Liver (tissue), 9 donors: ENCODE results near the gene SIRT7. TPM values are rescaled to one million over a fixed set of nuclear protein-coding genes. Genes with fewer than 3 reads are reported as not detected.

Experiments
- DNase-seq: peaks from one replicate; pipeline ENCODE4 v3.0.0-alpha.2; 2017; ENCODE audit warnings: low spot score
- H3K27ac ChIP-seq, 2 donors: one replicate each; pipeline ENCODE4 v1.7.0; 2013; ENCODE audit warnings: inconsistent platforms in 2 of 2, low read length in 2 of 2, control low read depth in 1 of 2, low read depth in 1 of 2, mild to moderate bottlenecking in 1 of 2
- H3K27me3 ChIP-seq, 4 donors: one replicate each; pipeline versions ENCODE4 v1.6.1 to v1.7.0; 2013; ENCODE audit warnings: low read length in 3 of 4, inconsistent platforms in 1 of 4, mild to moderate bottlenecking in 1 of 4, moderate library complexity in 1 of 4; ENCODE audit not compliant: control insufficient read depth in 4 of 4, insufficient read depth in 4 of 4
- H3K36me3 ChIP-seq, 4 donors: one replicate each; pipeline versions ENCODE4 v1.6.1 to v1.7.0; 2013; ENCODE audit warnings: low read length in 3 of 4, mild to moderate bottlenecking in 3 of 4, low read depth in 1 of 4, moderate library complexity in 1 of 4; ENCODE audit not compliant: control insufficient read depth in 4 of 4, insufficient read depth in 3 of 4
- H3K4me1 ChIP-seq, 4 donors: one replicate each; pipeline versions ENCODE4 v1.6.1 to v1.7.0; 2013; ENCODE audit warnings: low read length in 3 of 4, mild to moderate bottlenecking in 3 of 4, moderate library complexity in 1 of 4; ENCODE audit not compliant: control insufficient read depth in 4 of 4, insufficient read depth in 4 of 4
- H3K4me3 ChIP-seq, 3 donors: one replicate each; pipeline versions ENCODE4 v1.6.1 to v1.7.0; 2013; ENCODE audit warnings: low read length in 3 of 3, control low read depth in 1 of 3, low read depth in 1 of 3, mild to moderate bottlenecking in 1 of 3
- H3K9ac ChIP-seq, 2 donors: one replicate each; pipeline ENCODE4 v1.7.0; 2013; ENCODE audit warnings: low read length in 2 of 2, mild to moderate bottlenecking in 2 of 2, moderate library complexity in 2 of 2, control low read depth in 1 of 2, low read depth in 1 of 2
- H3K9me3 ChIP-seq, 4 donors: one replicate each; pipeline versions ENCODE4 v1.6.1 to v1.7.0; 2013; ENCODE audit warnings: low read length in 3 of 4; ENCODE audit not compliant: control insufficient read depth in 4 of 4
- EGR1 ChIP-seq, 2 donors: IDR thresholded peaks; 2 replicates each; pipeline ENCODE4 v1.6.1; 2016 to 2018; ENCODE audit warnings: antibody characterized with exemption in 2 of 2, low read depth in 2 of 2
- FOXA1 ChIP-seq: IDR thresholded peaks from 2 replicates; pipeline ENCODE4 v1.6.1; 2016; ENCODE audit warnings: antibody characterized with exemption
- FOXA2 ChIP-seq: IDR thresholded peaks from 2 replicates; pipeline ENCODE4 v1.6.1; 2016; ENCODE audit warnings: antibody characterized with exemption
- GABPA ChIP-seq, 2 donors: IDR thresholded peaks in 1 of 2; conservative IDR thresholded peaks in 1 of 2; 2 replicates each; pipeline ENCODE4 v1.6.1; 2016; ENCODE audit warnings: antibody characterized with exemption in 2 of 2, mild to moderate bottlenecking in 1 of 2, moderate library complexity in 1 of 2
- HNF4A ChIP-seq, 2 donors: conservative IDR thresholded peaks; 2 replicates each; pipeline ENCODE4 v1.6.1; 2016; ENCODE audit warnings: antibody characterized with exemption in 2 of 2, mild to moderate bottlenecking in 2 of 2
- HNF4G ChIP-seq: IDR thresholded peaks from 2 replicates; pipeline ENCODE4 v1.6.1; 2016; ENCODE audit warnings: antibody characterized with exemption
- JUND ChIP-seq, 2 donors: IDR thresholded peaks; 2 replicates each; pipeline ENCODE4 v1.6.1; 2016; ENCODE audit warnings: antibody characterized with exemption in 2 of 2
- NR2F2 ChIP-seq: IDR thresholded peaks from 2 replicates; pipeline ENCODE4 v1.6.1; 2016; ENCODE audit warnings: antibody characterized with exemption
- RAD21 ChIP-seq, 2 donors: IDR thresholded peaks; 2 replicates each; pipeline ENCODE4 v1.6.1; 2016; ENCODE audit warnings: antibody characterized with exemption in 2 of 2, mild to moderate bottlenecking in 2 of 2
- RXRA ChIP-seq, 2 donors: IDR thresholded peaks; 2 replicates each; pipeline ENCODE4 v1.6.1; 2017 to 2018; ENCODE audit warnings: antibody characterized with exemption in 2 of 2, mild to moderate bottlenecking in 1 of 2
- SP1 ChIP-seq: IDR thresholded peaks from 2 replicates; pipeline ENCODE4 v1.6.1; 2018; ENCODE audit warnings: antibody characterized with exemption, mild to moderate bottlenecking
- TAF1 ChIP-seq: conservative IDR thresholded peaks from 2 replicates; pipeline ENCODE4 v1.6.1; 2016; ENCODE audit warnings: antibody characterized with exemption, mild to moderate bottlenecking
- YY1 ChIP-seq: IDR thresholded peaks from 2 replicates; pipeline ENCODE4 v1.6.1; 2016; ENCODE audit warnings: antibody characterized with exemption, mild to moderate bottlenecking
- WGBS: extraction: QIAGEN DNeasy Blood & Tissue Kit; methylation state at CpG from one replicate; pipeline ENCODE4 v1.1.7; 2013; 5-methylcytosine and 5-hydroxymethylcytosine counted together
- polyA plus RNA-seq, 2 donors: library from polyadenylated mRNA; stranded (reverse) in 1 of 2; unstranded in 1 of 2; fragments of 200-250 nt in 1 of 2; fragments of >200 nt in 1 of 2; fragmentation: Nextera tagmentation in 1 of 2; extraction: Ambion mirVana in 1 of 2; gene quantifications; one replicate each; pipeline versions ENCODE4 v1.2.1 to v1.2.3, GENCODE V29; 2013 to 2015
- total RNA-seq, 2 donors: library from RNA; depleted of rRNA; stranded (reverse); fragments of >200 nt; gene quantifications; one replicate each; pipeline ENCODE4 v1.2.3, GENCODE V29; 2014
- TF ChIP-seq, protein P1 (sequence below): fragments of 150-350 bp; IDR thresholded peaks from 2 replicates; pipeline ENCODE4 v1.5.1; 2017; ENCODE audit warnings: improper control_type of control experiment, low read depth, low read length; ENCODE audit not compliant: missing input control
- TF ChIP-seq, protein P2 (sequence below): IDR thresholded peaks from 2 replicates; pipeline ENCODE4 v1.6.1; 2016; ENCODE audit warnings: antibody characterized with exemption
- TF ChIP-seq, protein P3 (sequence below): IDR thresholded peaks from 2 replicates; pipeline ENCODE4 v1.6.1; 2016; ENCODE audit warnings: antibody characterized with exemption, mild to moderate bottlenecking
- TF ChIP-seq, protein P4 (sequence below): IDR thresholded peaks from 2 replicates; pipeline ENCODE4 v1.6.1; 2016; ENCODE audit warnings: antibody characterized with exemption
- TF ChIP-seq, protein P5 (sequence below): IDR thresholded peaks from 2 replicates; pipeline ENCODE4 v1.6.1; 2016; ENCODE audit warnings: antibody characterized with exemption
- donor health status: healthy.
- donor health status: healthy.
- donor health status: healthy.
- donor health status: healthy.
- donor health status: healthy.

Gene SIRT7
- total and polyA plus RNA-seq, 4 donors, result 7.1 to 16.5 (median 11.5) TPM

DNA sequence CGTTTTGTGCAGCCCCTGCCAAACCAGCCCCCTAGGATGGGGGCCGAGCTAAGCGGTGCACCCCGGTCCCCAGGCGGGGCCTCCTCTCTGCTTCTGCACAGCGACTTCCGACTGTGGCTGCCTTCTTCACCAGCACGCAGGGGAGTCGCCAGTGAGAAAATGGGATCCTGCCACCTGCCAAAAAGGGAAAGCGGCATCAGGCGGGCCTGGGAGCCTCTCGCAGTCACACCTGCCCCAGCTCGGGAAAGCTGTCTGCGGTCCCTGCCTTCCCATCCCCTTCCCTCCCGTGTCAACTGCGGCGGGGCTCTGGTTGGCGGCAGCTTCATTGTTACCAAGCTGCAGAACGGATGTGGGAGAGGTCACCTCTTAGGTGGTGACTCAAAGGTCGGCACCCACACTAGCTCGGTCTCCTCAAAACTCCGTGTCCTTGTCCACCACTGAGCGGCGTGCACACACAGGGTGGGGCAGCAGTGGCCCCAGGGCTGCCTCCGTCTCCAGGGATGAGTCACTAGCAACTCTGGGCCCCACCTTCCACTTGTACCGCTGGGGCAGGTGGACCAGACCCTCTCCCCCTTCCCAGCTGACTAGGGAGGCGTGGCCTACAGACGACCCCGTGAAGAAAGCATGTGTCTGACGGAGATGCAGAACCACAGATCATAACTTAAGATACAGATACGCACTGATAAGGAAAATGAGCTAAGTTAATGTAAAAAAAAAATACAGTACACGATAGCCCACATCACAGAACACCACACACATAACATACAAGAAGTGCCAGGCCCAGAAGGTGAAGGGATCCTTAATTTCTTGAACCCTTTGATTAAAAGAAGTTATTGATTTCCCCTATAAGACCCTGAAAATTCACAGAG lies 5.3 kb downstream of the SIRT7 start:
- H3K27ac ChIP-seq, result no peak overlapping the region
- H3K4me3 ChIP-seq, result no peak overlapping the region
- no peak overlapping the region for H3K9ac ChIP-seq
- peaks cover 12 to 38% (median 19%) of the 10 kb centered on the region in 4 donors for H3K36me3 ChIP-seq
- no peaks in the 10 kb centered on the region for H3K27me3 ChIP-seq
- TF ChIP-seq HNF4A (conservative IDR thresholded peaks at IDR 0.05) (no peak), GABPA (IDR thresholded peaks at IDR 0.05 in 1 of 2, conservative IDR thresholded peaks at IDR 0.05 in 1 of 2) (no peak), FOXA1 (no peak), RAD21 (IDR thresholded peaks at IDR 0.05) (no peak), YY1 (no peak), RXRA (IDR thresholded peaks at IDR 0.05) (no peak), JUND (IDR thresholded peaks at IDR 0.05) (no peak), SP1 (no peak), FOXA2 (no peak), TAF1 (no peak), NR2F2 (no peak), HNF4G (no peak), EGR1 (IDR thresholded peaks at IDR 0.05; ENCODE audit: low read depth in 2 of 2) (no peak)
- TF ChIP-seq, protein P1, sequence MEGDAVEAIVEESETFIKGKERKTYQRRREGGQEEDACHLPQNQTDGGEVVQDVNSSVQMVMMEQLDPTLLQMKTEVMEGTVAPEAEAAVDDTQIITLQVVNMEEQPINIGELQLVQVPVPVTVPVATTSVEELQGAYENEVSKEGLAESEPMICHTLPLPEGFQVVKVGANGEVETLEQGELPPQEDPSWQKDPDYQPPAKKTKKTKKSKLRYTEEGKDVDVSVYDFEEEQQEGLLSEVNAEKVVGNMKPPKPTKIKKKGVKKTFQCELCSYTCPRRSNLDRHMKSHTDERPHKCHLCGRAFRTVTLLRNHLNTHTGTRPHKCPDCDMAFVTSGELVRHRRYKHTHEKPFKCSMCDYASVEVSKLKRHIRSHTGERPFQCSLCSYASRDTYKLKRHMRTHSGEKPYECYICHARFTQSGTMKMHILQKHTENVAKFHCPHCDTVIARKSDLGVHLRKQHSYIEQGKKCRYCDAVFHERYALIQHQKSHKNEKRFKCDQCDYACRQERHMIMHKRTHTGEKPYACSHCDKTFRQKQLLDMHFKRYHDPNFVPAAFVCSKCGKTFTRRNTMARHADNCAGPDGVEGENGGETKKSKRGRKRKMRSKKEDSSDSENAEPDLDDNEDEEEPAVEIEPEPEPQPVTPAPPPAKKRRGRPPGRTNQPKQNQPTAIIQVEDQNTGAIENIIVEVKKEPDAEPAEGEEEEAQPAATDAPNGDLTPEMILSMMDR, result no peak
- TF ChIP-seq, protein P2, sequence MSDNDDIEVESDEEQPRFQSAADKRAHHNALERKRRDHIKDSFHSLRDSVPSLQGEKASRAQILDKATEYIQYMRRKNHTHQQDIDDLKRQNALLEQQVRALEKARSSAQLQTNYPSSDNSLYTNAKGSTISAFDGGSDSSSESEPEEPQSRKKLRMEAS, result no peak
- TF ChIP-seq, protein P3, sequence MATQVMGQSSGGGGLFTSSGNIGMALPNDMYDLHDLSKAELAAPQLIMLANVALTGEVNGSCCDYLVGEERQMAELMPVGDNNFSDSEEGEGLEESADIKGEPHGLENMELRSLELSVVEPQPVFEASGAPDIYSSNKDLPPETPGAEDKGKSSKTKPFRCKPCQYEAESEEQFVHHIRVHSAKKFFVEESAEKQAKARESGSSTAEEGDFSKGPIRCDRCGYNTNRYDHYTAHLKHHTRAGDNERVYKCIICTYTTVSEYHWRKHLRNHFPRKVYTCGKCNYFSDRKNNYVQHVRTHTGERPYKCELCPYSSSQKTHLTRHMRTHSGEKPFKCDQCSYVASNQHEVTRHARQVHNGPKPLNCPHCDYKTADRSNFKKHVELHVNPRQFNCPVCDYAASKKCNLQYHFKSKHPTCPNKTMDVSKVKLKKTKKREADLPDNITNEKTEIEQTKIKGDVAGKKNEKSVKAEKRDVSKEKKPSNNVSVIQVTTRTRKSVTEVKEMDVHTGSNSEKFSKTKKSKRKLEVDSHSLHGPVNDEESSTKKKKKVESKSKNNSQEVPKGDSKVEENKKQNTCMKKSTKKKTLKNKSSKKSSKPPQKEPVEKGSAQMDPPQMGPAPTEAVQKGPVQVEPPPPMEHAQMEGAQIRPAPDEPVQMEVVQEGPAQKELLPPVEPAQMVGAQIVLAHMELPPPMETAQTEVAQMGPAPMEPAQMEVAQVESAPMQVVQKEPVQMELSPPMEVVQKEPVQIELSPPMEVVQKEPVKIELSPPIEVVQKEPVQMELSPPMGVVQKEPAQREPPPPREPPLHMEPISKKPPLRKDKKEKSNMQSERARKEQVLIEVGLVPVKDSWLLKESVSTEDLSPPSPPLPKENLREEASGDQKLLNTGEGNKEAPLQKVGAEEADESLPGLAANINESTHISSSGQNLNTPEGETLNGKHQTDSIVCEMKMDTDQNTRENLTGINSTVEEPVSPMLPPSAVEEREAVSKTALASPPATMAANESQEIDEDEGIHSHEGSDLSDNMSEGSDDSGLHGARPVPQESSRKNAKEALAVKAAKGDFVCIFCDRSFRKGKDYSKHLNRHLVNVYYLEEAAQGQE, result no peak
- TF ChIP-seq, protein P4, sequence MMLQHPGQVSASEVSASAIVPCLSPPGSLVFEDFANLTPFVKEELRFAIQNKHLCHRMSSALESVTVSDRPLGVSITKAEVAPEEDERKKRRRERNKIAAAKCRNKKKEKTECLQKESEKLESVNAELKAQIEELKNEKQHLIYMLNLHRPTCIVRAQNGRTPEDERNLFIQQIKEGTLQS, result no peak
- TF ChIP-seq, protein P5, sequence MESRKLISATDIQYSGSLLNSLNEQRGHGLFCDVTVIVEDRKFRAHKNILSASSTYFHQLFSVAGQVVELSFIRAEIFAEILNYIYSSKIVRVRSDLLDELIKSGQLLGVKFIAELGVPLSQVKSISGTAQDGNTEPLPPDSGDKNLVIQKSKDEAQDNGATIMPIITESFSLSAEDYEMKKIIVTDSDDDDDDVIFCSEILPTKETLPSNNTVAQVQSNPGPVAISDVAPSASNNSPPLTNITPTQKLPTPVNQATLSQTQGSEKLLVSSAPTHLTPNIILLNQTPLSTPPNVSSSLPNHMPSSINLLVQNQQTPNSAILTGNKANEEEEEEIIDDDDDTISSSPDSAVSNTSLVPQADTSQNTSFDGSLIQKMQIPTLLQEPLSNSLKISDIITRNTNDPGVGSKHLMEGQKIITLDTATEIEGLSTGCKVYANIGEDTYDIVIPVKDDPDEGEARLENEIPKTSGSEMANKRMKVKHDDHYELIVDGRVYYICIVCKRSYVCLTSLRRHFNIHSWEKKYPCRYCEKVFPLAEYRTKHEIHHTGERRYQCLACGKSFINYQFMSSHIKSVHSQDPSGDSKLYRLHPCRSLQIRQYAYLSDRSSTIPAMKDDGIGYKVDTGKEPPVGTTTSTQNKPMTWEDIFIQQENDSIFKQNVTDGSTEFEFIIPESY, result no peak
- H3K9me3 ChIP-seq, result no peaks in the 10 kb centered on the region
- WGBS, result 94% methylated on average over 32 of the region's 32 CpGs
- no peak for DNase-seq
- peaks cover 15 to 46% (median 27%) of the 10 kb centered on the region in 4 donors for H3K4me1 ChIP-seq
